GM18502 (cell line): ENCODE data around the gene TGM1.

Experiments
- ATAC-seq: cut with Tn5 transposase; IDR thresholded peaks from one replicate; pipeline ENCODE4 v1.9.1; 2021; ENCODE audit warnings: mild to moderate bottlenecking; ENCODE audit not compliant: unreplicated experiment, poor library complexity

TGM1 gene

GRCh38 chr14:24293525-24293924 is 30.5 kb upstream of the TGM1 start:
- no peak for ATAC-seq

GRCh38 chr14:24292118-24292807 is 29.3 kb upstream of the TGM1 start:
- no peak for ATAC-seq

- ATAC-seq, result no peak
These were observed 28.6 kb upstream of the TGM1 start for GRCh38 chr14:24291446-24292117.

GRCh38 chr14:24290746-24291145 is 27.8 kb upstream of the TGM1 start:
- no peak for ATAC-seq

GRCh38 chr14:24289649-24290280 is 26.8 kb upstream of the TGM1 start:
- ATAC-seq, result no peak

DNA sequence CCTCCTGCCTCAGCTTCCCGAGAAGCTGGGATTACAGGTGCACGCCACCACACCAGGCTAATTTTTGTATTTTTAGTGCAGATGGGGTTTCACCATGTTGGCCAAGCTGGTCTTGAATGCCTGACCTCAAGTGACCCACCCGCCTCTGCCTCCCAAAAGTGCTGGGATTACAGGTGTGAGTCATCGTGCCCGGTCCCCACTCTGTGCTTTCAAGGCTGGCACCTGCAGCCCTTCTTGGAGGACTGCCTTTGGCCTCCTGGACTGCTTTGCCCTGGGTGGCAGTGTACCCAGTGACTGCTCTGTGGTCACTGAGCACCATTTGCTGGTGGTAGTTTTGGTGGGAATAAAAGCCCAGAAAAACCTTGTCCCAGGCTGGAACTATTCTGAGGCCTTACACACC is 24.0 kb upstream of the TGM1 start:
- ATAC-seq, result no peak

DNA sequence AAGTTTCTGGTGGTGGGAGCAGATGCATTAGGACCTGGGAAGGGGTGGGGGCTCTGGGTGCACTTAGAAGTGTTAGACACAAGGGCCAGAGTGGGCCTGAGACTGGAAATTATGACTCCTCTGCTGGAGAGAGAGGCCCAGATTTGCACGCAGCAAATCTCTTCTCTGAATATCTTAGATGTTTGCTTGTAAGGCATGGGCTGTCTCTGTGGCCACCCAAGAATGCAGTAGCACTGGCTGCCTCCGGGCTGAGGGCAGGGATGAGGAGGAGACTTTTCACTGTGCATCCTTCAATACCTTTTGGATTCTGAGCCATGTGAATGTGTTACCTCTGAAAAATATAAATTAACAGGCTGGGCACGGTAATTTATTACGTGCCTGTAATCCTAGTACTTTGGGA is 22.4 kb upstream of the TGM1 start:
- no peak for ATAC-seq

GRCh38 chr14:24284501-24285035 is 21.6 kb upstream of the TGM1 start:
- no peak for ATAC-seq

DNA sequence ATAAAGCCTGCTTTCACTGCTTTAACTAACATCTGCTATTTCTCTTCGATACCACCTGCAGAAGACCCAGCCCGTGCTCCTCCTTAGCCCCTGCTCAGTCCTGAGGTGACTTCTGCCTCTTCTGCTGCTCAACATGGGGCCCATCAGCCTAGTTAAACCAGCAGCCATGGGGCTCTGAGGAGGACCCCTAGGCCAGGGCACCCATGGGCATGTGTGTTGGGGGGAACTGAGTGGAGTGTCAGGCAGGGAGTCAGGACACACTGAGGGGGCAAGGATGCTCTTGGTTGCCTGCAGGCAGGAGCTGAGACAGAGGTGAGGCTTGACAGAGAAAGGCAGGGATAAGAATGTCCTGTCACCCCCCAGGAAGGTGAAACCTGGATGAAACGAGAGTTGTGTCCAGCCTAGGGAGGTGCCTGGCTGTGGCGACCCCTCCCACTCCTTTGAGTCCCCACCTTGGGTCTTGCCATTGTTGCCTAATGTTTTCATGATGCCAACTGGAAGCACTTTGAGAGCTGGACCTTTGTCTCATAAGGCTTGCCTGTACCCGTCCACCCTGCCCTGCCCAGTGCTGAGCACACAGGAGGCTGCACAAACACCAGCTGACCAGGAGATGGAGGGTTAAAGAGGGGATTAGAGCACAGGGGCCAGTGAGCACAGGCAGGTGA is 21.0 kb upstream of the TGM1 start:
- no peak for ATAC-seq

GRCh38 chr14:24282736-24283135 is 19.8 kb upstream of the TGM1 start:
- no peak for ATAC-seq

DNA sequence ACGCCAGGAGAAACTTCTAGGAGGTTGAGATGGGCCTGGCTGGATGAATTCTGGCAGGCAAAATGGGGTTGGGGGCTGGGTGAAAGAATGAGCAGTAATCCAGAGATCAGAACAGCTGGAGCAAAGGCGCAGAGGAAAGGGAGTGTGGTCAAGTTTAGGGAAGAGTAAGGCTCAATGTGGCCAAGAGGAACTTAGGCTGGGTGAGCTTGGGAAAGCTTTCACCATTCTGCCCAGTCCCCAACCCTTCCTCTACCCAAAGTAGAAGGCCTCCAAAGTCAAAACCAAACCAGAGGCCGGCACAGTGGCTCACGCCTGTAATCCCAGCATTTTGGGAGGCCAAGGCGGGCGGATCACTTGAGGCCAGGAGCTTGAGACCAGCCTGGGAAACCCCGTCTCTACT is 18.7 kb upstream of the TGM1 start:
- ATAC-seq, result no peak

DNA sequence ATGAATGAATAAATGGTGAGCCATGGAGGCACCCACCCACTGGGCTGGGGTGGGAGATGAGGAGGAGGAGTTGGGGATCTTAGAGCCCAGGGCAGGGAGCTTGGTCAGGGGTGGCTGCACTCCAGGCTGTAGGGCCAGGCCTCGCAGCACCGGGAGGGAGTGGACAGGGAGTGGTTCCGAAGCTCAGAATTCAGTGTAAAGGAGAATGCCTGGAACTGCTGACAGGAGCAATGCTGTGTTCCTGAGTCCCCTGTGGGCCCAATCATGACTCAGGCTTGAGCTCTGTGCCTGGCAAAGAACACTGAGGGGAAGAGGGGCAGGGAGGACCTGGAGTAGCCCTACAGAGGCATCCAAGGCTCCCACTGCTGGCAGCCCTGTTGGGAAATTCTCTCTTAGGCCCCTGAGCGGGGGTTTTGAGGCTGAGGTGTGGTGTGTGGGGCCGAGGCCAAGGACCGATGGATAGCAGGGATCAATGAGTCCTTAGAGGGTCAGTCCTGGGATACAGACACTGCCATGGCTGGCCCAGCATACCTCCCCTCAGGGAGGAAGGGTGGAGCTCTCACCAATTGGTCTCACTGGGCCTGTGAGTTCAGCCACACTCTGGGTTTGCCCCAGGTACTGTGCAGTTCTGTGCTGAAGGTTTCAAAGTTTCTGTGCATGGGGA is 18.0 kb upstream of the TGM1 start:
- ATAC-seq, result no peak

- ATAC-seq, result peak; percentile 73
These were observed 16.6 kb upstream of the TGM1 start for GRCh38 chr14:24279301-24280186.

GRCh38 chr14:24278424-24278823 is 15.4 kb upstream of the TGM1 start:
- ATAC-seq, result no peak

GRCh38 chr14:24277606-24278321 is 14.8 kb upstream of the TGM1 start:
- ATAC-seq, result no peak

DNA sequence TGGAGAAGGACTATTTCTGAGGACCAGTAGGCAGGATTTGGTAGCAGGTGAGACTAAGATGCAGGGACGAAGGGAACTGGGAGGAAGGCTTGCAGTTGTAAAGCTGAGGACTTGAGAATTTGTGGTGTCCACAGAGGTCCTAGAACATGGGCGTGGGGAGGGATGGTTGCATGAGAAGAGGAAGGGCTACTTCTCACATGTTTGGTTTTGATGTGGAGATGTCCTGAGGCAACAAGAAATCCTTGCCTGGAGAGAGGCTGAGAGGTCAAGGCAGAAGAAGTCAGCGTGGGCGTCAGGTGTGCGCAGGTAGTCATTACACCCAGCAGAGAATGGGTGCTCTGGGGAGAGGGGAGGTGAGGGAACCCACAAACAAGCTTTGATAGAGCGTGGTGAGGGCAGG is 14.1 kb upstream of the TGM1 start:
- ATAC-seq, result no peak

GRCh38 chr14:24274101-24274543 is 11.1 kb upstream of the TGM1 start:
- peak; percentile 50 for ATAC-seq

- ATAC-seq, result no peak
These were observed 10.5 kb upstream of the TGM1 start for GRCh38 chr14:24273422-24273998.
